Neural cell (in vitro differentiated cells): Measurements from ENCODE around the gene FOXP2.

ENCODE experiments used
- EP300 ChIP-seq: fragments of 450-650 bp; conservative IDR thresholded peaks from 2 replicates; pipeline ENCODE4 v1.6.1; 2014; ENCODE audit warnings: antibody characterized with exemption, mild to moderate bottlenecking, moderate library complexity; ENCODE audit not compliant: poor library complexity, severe bottlenecking
- MXI1 ChIP-seq: fragments of 450-650 bp; conservative IDR thresholded peaks from 2 replicates; pipeline ENCODE4 v1.6.1; 2014; ENCODE audit warnings: antibody characterized with exemption, mild to moderate bottlenecking; ENCODE audit not compliant: poor library complexity, severe bottlenecking
- POLR2AphosphoS5 ChIP-seq: IDR thresholded peaks from 2 replicates; pipeline ENCODE4 v1.6.1; 2012
- RAD21 ChIP-seq: fragments of 450-650 bp; conservative IDR thresholded peaks from 2 replicates; pipeline ENCODE4 v1.6.1; 2014; ENCODE audit warnings: antibody characterized with exemption, mild to moderate bottlenecking, moderate library complexity
- TAF1 ChIP-seq: IDR thresholded peaks from 2 replicates; pipeline ENCODE4 v1.6.1; 2012; ENCODE audit warnings: low read depth
- TF ChIP-seq, protein P1 (sequence below): fragments of 450-650 bp; IDR thresholded peaks from 2 replicates; pipeline ENCODE4 v1.5.1; 2014; ENCODE audit warnings: antibody characterized with exemption, mild to moderate bottlenecking, moderate library complexity; ENCODE audit not compliant: poor library complexity, severe bottlenecking
- TF ChIP-seq, protein P2 (sequence below): IDR thresholded peaks from 2 replicates; pipeline ENCODE4 v1.6.1; 2012; ENCODE audit warnings: borderline replicate concordance

DNA sequence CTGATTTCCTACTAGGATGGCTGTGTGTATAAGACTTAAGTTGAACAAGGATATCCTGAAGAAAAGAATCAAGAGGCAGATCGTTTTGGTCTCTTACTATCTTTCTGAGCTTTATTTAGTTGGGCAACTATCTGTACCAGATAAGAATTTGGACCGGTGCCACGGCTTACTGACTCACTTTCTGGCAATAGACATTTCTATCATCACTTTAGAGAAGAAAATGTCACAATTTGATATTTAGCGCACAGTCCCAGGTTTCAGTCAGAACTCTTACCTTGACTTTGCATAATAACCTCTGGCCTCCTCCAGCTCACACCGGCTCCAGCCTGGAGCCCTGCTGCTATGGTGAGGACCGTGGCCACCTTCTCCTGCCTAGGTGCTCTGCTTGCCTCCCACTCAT, 289.1 kb downstream of the FOXP2 start:
- TF ChIP-seq, protein P1, sequence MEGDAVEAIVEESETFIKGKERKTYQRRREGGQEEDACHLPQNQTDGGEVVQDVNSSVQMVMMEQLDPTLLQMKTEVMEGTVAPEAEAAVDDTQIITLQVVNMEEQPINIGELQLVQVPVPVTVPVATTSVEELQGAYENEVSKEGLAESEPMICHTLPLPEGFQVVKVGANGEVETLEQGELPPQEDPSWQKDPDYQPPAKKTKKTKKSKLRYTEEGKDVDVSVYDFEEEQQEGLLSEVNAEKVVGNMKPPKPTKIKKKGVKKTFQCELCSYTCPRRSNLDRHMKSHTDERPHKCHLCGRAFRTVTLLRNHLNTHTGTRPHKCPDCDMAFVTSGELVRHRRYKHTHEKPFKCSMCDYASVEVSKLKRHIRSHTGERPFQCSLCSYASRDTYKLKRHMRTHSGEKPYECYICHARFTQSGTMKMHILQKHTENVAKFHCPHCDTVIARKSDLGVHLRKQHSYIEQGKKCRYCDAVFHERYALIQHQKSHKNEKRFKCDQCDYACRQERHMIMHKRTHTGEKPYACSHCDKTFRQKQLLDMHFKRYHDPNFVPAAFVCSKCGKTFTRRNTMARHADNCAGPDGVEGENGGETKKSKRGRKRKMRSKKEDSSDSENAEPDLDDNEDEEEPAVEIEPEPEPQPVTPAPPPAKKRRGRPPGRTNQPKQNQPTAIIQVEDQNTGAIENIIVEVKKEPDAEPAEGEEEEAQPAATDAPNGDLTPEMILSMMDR, result no peak
- TF ChIP-seq EP300 (no peak), MXI1 (no peak), POLR2AphosphoS5 (no peak), RAD21 (no peak), TAF1 (no peak)
- TF ChIP-seq, protein P2, sequence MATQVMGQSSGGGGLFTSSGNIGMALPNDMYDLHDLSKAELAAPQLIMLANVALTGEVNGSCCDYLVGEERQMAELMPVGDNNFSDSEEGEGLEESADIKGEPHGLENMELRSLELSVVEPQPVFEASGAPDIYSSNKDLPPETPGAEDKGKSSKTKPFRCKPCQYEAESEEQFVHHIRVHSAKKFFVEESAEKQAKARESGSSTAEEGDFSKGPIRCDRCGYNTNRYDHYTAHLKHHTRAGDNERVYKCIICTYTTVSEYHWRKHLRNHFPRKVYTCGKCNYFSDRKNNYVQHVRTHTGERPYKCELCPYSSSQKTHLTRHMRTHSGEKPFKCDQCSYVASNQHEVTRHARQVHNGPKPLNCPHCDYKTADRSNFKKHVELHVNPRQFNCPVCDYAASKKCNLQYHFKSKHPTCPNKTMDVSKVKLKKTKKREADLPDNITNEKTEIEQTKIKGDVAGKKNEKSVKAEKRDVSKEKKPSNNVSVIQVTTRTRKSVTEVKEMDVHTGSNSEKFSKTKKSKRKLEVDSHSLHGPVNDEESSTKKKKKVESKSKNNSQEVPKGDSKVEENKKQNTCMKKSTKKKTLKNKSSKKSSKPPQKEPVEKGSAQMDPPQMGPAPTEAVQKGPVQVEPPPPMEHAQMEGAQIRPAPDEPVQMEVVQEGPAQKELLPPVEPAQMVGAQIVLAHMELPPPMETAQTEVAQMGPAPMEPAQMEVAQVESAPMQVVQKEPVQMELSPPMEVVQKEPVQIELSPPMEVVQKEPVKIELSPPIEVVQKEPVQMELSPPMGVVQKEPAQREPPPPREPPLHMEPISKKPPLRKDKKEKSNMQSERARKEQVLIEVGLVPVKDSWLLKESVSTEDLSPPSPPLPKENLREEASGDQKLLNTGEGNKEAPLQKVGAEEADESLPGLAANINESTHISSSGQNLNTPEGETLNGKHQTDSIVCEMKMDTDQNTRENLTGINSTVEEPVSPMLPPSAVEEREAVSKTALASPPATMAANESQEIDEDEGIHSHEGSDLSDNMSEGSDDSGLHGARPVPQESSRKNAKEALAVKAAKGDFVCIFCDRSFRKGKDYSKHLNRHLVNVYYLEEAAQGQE, result no peak
